GM10248 (cell line): Measurements from ENCODE around the gene ARHGEF3.

Experiments used
- CTCF ChIA-PET: fragments of 300-600 bp; sonication (Branson Sonifier 250); formaldehyde crosslinking; extraction: SDS; loops from one replicate; lab custom pipeline; 2021; ENCODE audit warnings: antibody characterized with exemption; lab: Yijun Ruan, JAX
- POLR2A ChIA-PET: fragments of 350-650 bp; sonication (Branson Sonifier 250); formaldehyde crosslinking; extraction: SDS; loops from one replicate; lab custom pipeline; 2020; ENCODE audit warnings: antibody characterized with exemption; lab: Yijun Ruan, JAX
- DNase-seq: peaks from one replicate; pipeline ENCODE4 v3.0.0; 2012; ENCODE audit errors: extremely low spot score
- CTCF ChIP-seq: IDR thresholded peaks from 2 replicates; pipeline ENCODE4 v1.5.1; 2012; ENCODE audit warnings: mild to moderate bottlenecking, low read depth; ENCODE audit errors: extremely low read depth, missing control alignments, control extremely low read depth

The ARHGEF3 gene

GRCh38 chr3:56751056-56751707 is 50.6 kb downstream of the ARHGEF3 start:
- no peak for TF ChIP-seq CTCF
- ChIA-PET POLR2A (no interaction called here), CTCF (interaction anchor here (1.5 to 8.5 kb wide), 3 partner anchors 11 to 49 kb away, joined by 4 to 73 read pairs (median 4); partner anchors contain the start of gene ARHGEF3)
- no peak for DNase-seq

GRCh38 chr3:56748663-56749231 is 53.0 kb downstream of the ARHGEF3 start:
- POLR2A ChIA-PET: no interaction called here
- no peak for TF ChIP-seq CTCF
- CTCF ChIA-PET: interaction anchor here (1.2 to 1.7 kb wide), 7 partner anchors 10 to 51 kb away, joined by 3 to 6 read pairs (median 5); no protein-coding TSS in a partner anchor
- no peak for DNase-seq

- DNase-seq: no peak
- TF ChIP-seq CTCF: no peak
- ChIA-PET CTCF (interaction anchor here (1.0 to 1.7 kb wide), 6 partner anchors 10 to 51 kb away, joined by 3 to 6 read pairs (median 4); no protein-coding TSS in a partner anchor), POLR2A (no interaction called here)
Measured at GRCh38 chr3:56747150-56747549, 54.6 kb downstream of the ARHGEF3 start.

- no peak for TF ChIP-seq CTCF
- POLR2A ChIA-PET: no interaction called here
- no peak for DNase-seq
- CTCF ChIA-PET: interaction anchor here (1.5 to 1.8 kb wide), 2 partner anchors 14 to 37 kb away, joined by 3 to 4 read pairs; no protein-coding TSS in a partner anchor
Measured at GRCh38 chr3:56744016-56744415, 57.7 kb downstream of the ARHGEF3 start.

GRCh38 chr3:56742887-56743286 is 58.9 kb downstream of the ARHGEF3 start:
- CTCF ChIA-PET: interaction anchor here (0.7 to 1.5 kb wide), 4 partner anchors 9 to 59 kb away, joined by 3 read pairs; partner anchors contain the start of gene ARHGEF3
- no peak for TF ChIP-seq CTCF
- POLR2A ChIA-PET: no interaction called here
- no peak for DNase-seq

- TF ChIP-seq CTCF: no peak
- POLR2A ChIA-PET: no interaction called here
- DNase-seq: no peak
- CTCF ChIA-PET: no interaction called here
Measured at GRCh38 chr3:56739036-56739435, 62.7 kb downstream of the ARHGEF3 start.
